NT2/D1 (cell line): ENCODE measurements around the gene PNRC2.

Source experiments
- SUZ12 ChIP-seq: IDR thresholded peaks from 2 replicates; pipeline ENCODE4 v1.6.1; 2011; ENCODE audit not compliant: insufficient read length, insufficient read depth; ENCODE audit errors: extremely low read depth
- ZNF274 ChIP-seq: IDR thresholded peaks from 2 replicates; pipeline ENCODE4 v1.6.1; 2011; ENCODE audit warnings: mild to moderate bottlenecking, low read depth, low read length

DNA sequence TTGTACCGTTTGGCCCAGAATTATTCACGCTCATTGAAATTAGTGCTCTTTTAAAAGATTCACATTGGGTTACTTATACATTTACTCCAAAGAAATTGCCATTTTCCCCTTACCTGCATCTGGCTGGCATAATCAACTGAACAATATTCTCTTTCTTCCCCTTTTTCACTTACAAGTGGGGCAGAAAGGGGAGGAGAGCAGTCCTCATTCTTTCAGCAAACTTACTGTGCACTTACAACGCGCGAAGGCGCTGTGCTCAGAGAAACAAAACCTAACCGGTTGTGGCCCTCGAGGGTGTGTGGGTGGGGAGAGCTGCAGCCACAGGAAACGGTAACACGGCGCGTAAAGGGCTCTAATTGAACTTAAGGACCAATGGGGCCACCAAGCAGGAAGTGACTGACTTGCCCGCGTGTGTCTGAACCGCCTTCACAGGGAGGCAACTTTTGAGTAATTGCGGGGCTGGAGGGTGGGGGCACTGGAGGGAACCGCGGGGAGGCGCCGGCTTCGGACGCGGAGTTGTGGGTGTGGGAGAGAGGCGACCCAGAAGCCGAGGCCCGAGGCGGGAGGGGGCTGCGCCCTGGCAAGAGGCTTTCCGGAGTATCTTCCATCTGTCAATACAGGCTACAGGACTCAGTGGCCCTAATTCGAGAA lies 693 bp upstream of the PNRC2 start:
- no peak for TF ChIP-seq SUZ12
- TF ChIP-seq ZNF274 = no peak
